GM23248 (cell line): ENCODE results near the gene NKAIN2.

ENCODE experiments used
- EZH2 ChIP-seq: fragments of 200-600 bp; sonication (generic); IDR thresholded peaks from 2 replicates; pipeline ENCODE4 v1.6.1; 2018; ENCODE audit warnings: antibody characterized with exemption, mild to moderate bottlenecking; ENCODE audit not compliant: insufficient read depth, poor library complexity, severe bottlenecking
- EZH2phosphoT487 ChIP-seq: fragments of 200-600 bp; sonication (generic); IDR thresholded peaks from 2 replicates; pipeline ENCODE4 v1.6.1; 2018; ENCODE audit warnings: antibody characterized with exemption, moderate library complexity, mild to moderate bottlenecking, low read depth; ENCODE audit not compliant: insufficient read depth

- TF ChIP-seq EZH2 = no peak
- TF ChIP-seq EZH2phosphoT487 = no peak
These were observed 634.9 kb downstream of the NKAIN2 start for GRCh38 chr6:124438546-124439065.
